HEK293 (cell line): ENCODE measurements around the gene NEMP1.

ENCODE experiments used
- CTCF ChIA-PET: fragments of 350-600 bp; formaldehyde crosslinking; extraction: SDS; loops from one replicate; lab custom pipeline; 2021; ENCODE audit warnings: antibody characterized with exemption; lab: Yijun Ruan, JAX
- POLR2A ChIA-PET: fragments of 300-600 bp; formaldehyde crosslinking; extraction: SDS; loops from one replicate; lab custom pipeline; 2020; ENCODE audit warnings: antibody characterized with exemption, inconsistent platforms; lab: Yijun Ruan, JAX
- H3K27ac ChIP-seq: fragments of 200-500 bp; sonication (Bioruptor generic); 2 replicates; pipeline ENCODE4 v1.5.1; 2014; ENCODE audit warnings: low read depth, low read length, control low read depth, inconsistent platforms; ENCODE audit errors: extremely low read depth
- H3K36me3 ChIP-seq, 2 experiments: fragments of 200-500 bp in 1 of 2; sonication (Bioruptor generic) in 1 of 2; 1 replicate in 1 of 2; 2 replicates in 1 of 2; pipeline ENCODE4 v1.5.1; 2014 to 2017; ENCODE audit warnings: inconsistent platforms in 2 of 2, low read length in 2 of 2; ENCODE audit not compliant: control insufficient read depth in 2 of 2, insufficient read depth in 1 of 2
- H3K4me1 ChIP-seq: fragments of 200-500 bp; sonication (Bioruptor generic); 2 replicates; pipeline ENCODE4 v1.5.1; 2014; ENCODE audit warnings: mild to moderate bottlenecking, low read length, inconsistent platforms; ENCODE audit not compliant: control insufficient read depth, insufficient read depth
- H3K4me3 ChIP-seq: 2 replicates; pipeline ENCODE4 v1.5.1; 2011; ENCODE audit warnings: low read depth, mild to moderate bottlenecking, control low read depth, low read length, moderate library complexity
- H3K9me3 ChIP-seq: fragments of 200-500 bp; sonication (Bioruptor generic); 2 replicates; pipeline ENCODE4 v1.5.1; 2014; ENCODE audit warnings: low read depth, low read length, inconsistent platforms; ENCODE audit not compliant: control insufficient read depth, insufficient read depth
- BCL11A ChIP-seq: fragments of 450-650 bp; formaldehyde crosslinking; IDR thresholded peaks from 2 replicates; pipeline ENCODE4 v1.5.1; 2016; ENCODE audit warnings: low read depth, missing biosample characterization, missing genetic modification characterization
- KLF10 ChIP-seq: fragments of 450-650 bp; IDR thresholded peaks from 2 replicates; pipeline ENCODE4 v1.5.1; 2018; ENCODE audit warnings: missing biosample characterization, mild to moderate bottlenecking, missing genetic modification characterization
- KLF7 ChIP-seq: fragments of 450-650 bp; formaldehyde crosslinking; IDR thresholded peaks from 2 replicates; pipeline ENCODE4 v1.5.1; 2016; ENCODE audit warnings: missing biosample characterization, missing genetic modification characterization, borderline replicate concordance
- PRDM4 ChIP-seq: fragments of 450-650 bp; formaldehyde crosslinking; IDR thresholded peaks from 2 replicates; pipeline ENCODE4 v1.5.1; 2017; ENCODE audit warnings: missing biosample characterization, missing genetic modification characterization
- YY1 ChIP-seq: fragments of 450-650 bp; formaldehyde crosslinking; IDR thresholded peaks from 2 replicates; pipeline ENCODE4 v1.5.1; 2018; ENCODE audit warnings: missing biosample characterization, missing genetic modification characterization
- ZBTB17 ChIP-seq: fragments of 450-650 bp; formaldehyde crosslinking; IDR thresholded peaks from 2 replicates; pipeline ENCODE4 v1.5.1; 2016; ENCODE audit warnings: missing biosample characterization, missing genetic modification characterization
- ZNF398 ChIP-seq: fragments of 450-650 bp; formaldehyde crosslinking; IDR thresholded peaks from 2 replicates; pipeline ENCODE4 v1.5.1; 2017; ENCODE audit warnings: missing biosample characterization, missing genetic modification characterization
- ZNF449 ChIP-seq: fragments of 450-650 bp; formaldehyde crosslinking; IDR thresholded peaks from 2 replicates; pipeline ENCODE4 v1.5.1; 2017; ENCODE audit warnings: missing biosample characterization, mild to moderate bottlenecking, missing genetic modification characterization, moderate library complexity
- ZNF510 ChIP-seq: fragments of 450-650 bp; formaldehyde crosslinking; IDR thresholded peaks from 2 replicates; pipeline ENCODE4 v1.5.1; 2018; ENCODE audit warnings: mild to moderate bottlenecking, missing genetic modification characterization, missing biosample characterization; ENCODE audit not compliant: insufficient replicate concordance
- ZNF513 ChIP-seq: fragments of 450-650 bp; IDR thresholded peaks from 2 replicates; pipeline ENCODE4 v1.5.1; 2018; ENCODE audit warnings: missing biosample characterization, missing genetic modification characterization
- ZNF521 ChIP-seq: fragments of 450-650 bp; formaldehyde crosslinking; IDR thresholded peaks from 2 replicates; pipeline ENCODE4 v1.5.1; 2017; ENCODE audit warnings: missing biosample characterization, mild to moderate bottlenecking, missing genetic modification characterization
- ZNF777 ChIP-seq: fragments of 450-650 bp; formaldehyde crosslinking; IDR thresholded peaks from 2 replicates; pipeline ENCODE4 v1.5.1; 2017; ENCODE audit warnings: missing biosample characterization, missing genetic modification characterization, borderline replicate concordance
- ZNF830 ChIP-seq: fragments of 450-650 bp; IDR thresholded peaks from 2 replicates; pipeline ENCODE4 v1.5.0; 2018; ENCODE audit warnings: missing biosample characterization, missing genetic modification characterization, low read depth, mild to moderate bottlenecking, moderate library complexity

Gene NEMP1

GRCh38 chr12:57106021-57106708, 27.6 kb upstream of the NEMP1 start (continued):
- TF ChIP-seq ZNF510 (tag by site-specific recombination) (no peak), KLF10 (tag by site-specific recombination) (no peak)
- TF ChIP-seq, all 188 proteins: peak for 0

GRCh38 chr12:57105011-57105753, 26.6 kb upstream of the NEMP1 start:
- CTCF ChIA-PET = interaction anchor here (0.6 to 1.4 kb wide), 3 partner anchors 13 to 607 kb away, joined by 3 to 7 read pairs (median 3); no protein-coding TSS in a partner anchor
- Histone ChIP-seq H3K27ac (no peak overlapping the region), H3K9me3 (no peaks in the 10 kb centered on the region), H3K36me3 (peaks cover 0 to 20% of the 10 kb centered on the region in 2 experiments; a peak in 1 of 3 replicates), H3K4me3 (no peak overlapping the region), H3K4me1 (no peaks in the 10 kb centered on the region)
- TF ChIP-seq ZNF513 (tag by site-specific recombination) (no peak), YY1 (tag by site-specific recombination) (no peak), ZNF830 (tag by site-specific recombination) (no peak), ZNF449 (tag by site-specific recombination) (no peak)
- POLR2A ChIA-PET = no interaction called here

GRCh38 chr12:57104292-57104910, 25.8 kb upstream of the NEMP1 start:
- Histone ChIP-seq H3K36me3 (peaks cover 0 to 20% of the 10 kb centered on the region in 2 experiments; a peak in 1 of 3 replicates), H3K4me3 (no peak overlapping the region), H3K27ac (no peak overlapping the region), H3K9me3 (no peaks in the 10 kb centered on the region), H3K4me1 (no peaks in the 10 kb centered on the region)
- ChIA-PET POLR2A (interaction anchor here (1.7 kb wide), 1 partner anchor 25 kb away, joined by 4 read pairs; the partner anchor contains the start of gene NEMP1), CTCF (interaction anchor here (0.5 to 2.2 kb wide), 3 partner anchors 35 to 104 kb away, joined by 3 to 10 read pairs (median 8); no protein-coding TSS in a partner anchor)
- TF ChIP-seq KLF7 (tag by site-specific recombination) (no peak), ZNF777 (tag by site-specific recombination) (no peak), ZBTB17 (tag by site-specific recombination) (no peak), BCL11A (tag by site-specific recombination) (no peak), ZNF398 (tag by site-specific recombination) (no peak), PRDM4 (tag by site-specific recombination) (no peak), ZNF521 (tag by site-specific recombination) (no peak)
